HTERT RPE-1 (cell line): Measurements from ENCODE around the gene IFNL1.
"Not testable (repeated sequence)": the region's sequence is repeated elsewhere in the genome, so short reads cannot be mapped to it uniquely, and the experiment has no call there.

Experiments
- in situ Hi-C: fragments of 300-500 bp; cut with MboI; formaldehyde crosslinking; loops from 4 replicates; pipeline ENCODE4 v1.14.3; 2020; ENCODE audit warnings: low sequenced_read_pairs

Gene IFNL1

DNA sequence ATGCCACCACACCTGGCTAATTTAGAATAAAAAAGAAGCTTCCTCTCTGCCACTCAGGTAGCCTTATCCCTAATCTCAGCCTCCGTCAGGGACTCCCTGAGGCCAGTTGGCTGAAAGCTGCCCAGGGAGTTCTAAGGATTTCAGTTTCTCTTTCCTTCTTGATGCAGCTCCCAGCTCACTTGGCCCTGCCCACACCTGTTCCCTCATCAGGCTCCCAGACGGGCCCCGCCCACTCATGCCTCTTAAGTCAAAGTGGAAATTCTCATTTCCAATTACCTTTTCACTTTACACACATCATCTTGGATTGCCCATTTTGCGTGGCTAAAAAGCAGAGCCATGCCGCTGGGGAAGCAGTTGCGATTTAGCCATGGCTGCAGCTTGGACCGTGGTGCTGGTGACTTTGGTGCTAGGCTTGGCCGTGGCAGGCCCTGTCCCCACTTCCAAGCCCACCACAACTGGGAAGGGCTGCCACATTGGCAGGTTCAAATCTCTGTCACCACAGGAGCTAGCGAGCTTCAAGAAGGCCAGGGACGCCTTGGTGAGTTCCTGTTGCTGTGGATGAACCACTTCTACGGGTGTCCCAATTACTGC, at the start of gene IFNL1:
Gene IFNL1 (plus strand): TSS at position 353 of the 591 bp plus-strand sequence. CDS start 15 bp downstream, at position 368.
- in situ Hi-C loops = no loop called here

DNA sequence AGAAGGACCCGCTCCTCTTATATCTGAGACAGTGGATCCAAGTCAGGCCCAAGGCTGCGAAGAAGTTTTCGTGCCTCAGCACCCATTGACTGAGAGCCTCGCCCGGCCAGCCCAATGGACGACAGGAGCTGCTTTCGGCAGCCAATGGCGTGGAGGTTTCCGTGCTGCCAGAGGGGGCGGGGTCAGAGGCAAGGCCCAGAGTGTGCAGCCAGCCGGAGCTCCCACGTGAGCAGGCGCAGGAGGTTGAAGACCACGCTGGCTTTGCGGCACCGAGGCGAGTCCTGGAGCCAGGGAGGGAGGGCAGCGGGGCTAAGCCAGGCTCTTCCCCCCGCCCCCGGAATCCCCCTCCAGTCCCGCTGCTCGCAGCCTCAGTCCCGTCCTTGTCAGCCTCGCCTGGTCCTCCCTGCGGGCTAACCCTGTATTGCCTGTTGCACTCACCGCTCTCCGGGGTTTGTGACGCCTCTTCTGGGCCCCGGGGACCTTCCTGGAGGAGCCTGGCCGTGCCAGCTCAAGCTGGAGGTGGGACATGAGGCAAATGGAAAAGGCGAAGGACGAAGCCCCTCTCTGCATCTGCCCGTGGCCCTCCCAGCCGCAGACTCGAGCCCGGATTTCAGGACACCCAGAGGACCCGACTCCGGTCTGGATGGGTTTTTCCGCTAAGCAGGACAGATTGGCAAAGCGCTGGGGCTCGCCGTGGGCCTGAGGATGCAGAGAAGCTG, 49.1 kb upstream of the IFNL1 start:
- in situ Hi-C loops = no loop called here

GRCh38 chr19:39247701-39248664, 48.2 kb upstream of the IFNL1 start:
- in situ Hi-C loops = no loop called here

DNA sequence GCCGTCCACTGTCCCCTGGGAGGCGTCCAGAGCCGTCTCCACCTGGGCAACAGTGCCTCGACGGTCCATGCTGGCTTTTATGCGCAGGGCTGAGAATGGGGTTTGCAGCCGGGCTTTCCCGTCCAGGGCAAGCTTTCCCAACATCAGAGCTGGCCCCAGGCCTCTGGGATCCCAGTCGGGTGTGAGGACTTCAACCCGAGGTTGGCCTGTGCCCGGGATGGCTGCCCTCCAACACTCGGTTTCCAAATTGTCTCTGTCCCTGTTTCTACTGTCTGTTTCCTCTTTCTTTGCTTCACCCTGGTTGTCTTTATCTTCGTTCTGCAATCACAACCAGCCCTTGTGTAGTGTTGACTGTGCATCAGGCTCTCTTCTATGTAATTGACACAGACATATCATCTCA, 47.4 kb upstream of the IFNL1 start, which contains the start of gene IFNL4:
Gene IFNL4 (minus strand): TSS at position 51 of the 400 bp plus-strand sequence.
- in situ Hi-C loops = no loop called here

DNA sequence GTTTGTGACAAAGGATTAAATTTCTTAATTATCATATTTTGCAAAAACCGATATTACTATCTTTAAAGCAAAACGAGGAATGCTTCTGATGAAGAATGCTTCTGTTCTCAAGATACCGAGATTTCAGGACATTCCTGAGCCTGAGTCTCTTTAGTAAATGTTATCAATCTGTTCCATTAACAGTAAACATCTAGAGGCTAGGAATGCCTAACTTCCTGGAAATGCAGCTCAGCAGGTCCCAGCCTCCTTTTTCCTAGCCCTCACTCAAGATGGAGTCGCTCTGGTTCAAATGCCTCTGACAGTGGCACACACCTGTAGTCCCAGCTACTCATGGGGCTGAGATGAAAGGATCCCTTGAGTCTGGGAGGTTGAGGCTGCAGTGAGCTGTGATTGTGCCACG, 45.1 kb upstream of the IFNL1 start:
- in situ Hi-C loops = no loop called here

GRCh38 chr19:39251846-39252245, 44.4 kb upstream of the IFNL1 start:
- in situ Hi-C loops = no loop called here

DNA sequence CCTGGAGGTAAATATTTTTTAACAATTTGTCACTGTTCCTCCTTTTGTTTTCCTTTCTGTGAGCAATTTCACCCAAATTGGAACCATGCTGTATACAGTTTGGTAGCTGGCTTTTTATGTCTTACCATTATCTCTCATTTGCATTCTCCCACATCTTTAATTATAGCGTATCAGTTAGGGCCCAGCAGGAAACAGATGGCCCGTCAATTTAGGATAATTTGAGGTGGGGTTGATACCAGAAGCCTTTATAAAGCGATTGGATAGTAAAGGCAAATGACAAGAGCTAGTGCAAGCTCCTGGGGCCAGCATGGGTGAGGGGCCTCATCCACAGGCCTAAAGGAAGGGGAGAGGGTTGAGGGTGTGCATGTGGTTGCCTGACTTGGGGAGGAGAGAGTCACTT, 43.7 kb upstream of the IFNL1 start:
- in situ Hi-C loops = no loop called here

DNA sequence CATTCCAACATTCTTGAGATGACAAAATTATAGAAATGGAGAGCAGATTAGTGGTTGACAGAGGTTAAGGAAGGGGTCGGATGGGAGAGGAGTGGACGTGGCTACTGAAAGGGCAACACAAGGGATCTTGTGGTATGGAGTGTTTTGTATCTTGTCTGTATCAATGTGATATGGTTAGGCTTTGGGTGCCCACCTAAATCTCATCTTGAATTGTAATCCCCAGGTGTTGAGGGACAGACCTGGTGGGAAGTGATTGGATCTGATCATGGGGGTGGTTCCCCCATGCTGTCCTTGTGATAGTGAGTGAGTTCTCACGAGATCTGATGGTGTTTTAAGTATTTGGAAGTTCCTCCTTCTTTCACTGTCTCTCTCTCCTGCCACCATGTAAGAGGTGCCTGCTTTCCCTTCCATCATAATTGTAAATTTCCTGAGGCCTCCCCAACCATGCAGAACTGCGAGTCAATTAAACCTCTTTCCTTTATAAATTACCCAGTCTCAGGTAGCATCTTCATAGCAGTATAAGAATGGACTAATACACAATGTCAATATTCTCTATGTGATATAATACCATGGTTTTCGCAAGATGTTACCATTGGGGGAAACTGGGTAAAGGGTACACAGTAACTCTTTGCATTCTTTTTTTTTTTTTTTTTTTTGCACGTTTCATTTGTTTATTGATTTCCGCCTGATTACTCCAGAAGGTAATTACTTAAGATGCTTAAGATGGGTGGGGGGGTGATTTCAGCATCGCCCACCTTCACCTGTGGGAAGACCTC, 42.6 kb upstream of the IFNL1 start:
- in situ Hi-C loops = no loop called here

DNA sequence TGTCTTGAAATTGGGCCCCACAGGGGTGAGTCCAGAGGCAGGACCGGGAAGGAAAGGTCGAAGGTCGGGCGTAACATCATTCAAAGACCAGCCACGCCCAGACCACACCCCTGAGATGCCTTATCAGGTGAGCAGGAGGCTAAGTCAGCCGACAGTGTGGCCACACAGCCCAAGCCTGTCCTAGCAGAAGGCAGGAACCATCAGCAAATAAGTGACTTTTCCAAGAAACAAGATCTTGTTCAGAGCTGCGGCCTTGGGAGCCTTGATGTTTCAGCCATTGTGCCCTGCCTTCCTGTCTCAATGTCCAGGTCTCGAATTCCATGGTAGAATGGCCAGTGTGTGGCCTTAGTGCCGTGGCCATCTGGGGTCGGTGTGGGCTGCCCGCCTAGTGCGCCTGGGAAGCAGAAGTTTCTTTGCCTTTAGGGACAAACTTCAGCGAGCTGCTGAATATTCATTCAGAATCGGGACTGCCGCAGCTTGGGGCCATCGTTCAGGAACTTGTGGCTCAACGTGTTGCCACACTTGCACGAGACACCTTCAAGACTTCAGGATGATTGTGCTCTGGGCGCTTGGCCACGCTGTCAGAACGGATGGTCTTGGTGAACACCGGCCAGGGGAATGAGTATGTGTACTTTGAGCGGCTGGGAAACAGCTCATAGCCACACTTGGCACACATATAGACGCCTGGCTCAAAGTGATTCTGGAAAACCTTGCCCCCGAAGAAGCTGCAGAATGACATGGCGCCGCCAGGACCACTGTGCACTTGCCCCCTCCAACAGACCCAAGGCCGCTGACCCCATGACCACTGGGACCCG, 41.5 kb upstream of the IFNL1 start:
- in situ Hi-C loops = no loop called here

DNA sequence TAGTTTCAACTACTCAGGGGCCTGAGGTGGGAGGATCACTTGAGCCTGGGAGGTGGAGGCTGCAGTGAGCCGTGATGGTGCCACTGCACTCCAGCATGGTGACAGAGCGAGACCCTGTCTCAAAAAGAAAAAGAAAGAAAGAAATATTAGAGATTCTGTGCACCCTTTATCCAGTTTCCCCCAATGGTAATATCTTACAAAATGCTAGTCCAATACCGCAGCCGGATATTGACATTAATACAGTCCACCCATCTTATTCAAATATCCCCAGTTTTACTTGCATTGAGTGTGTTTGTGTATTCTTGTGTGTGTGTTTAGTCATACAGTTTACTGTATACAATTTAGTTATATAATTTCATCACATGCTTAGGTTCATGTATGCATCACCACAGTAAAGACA, 39.0 kb upstream of the IFNL1 start:
- in situ Hi-C loops = no loop called here

GRCh38 chr19:39261704-39262103, 34.5 kb upstream of the IFNL1 start:
- in situ Hi-C loops = no loop called here

DNA sequence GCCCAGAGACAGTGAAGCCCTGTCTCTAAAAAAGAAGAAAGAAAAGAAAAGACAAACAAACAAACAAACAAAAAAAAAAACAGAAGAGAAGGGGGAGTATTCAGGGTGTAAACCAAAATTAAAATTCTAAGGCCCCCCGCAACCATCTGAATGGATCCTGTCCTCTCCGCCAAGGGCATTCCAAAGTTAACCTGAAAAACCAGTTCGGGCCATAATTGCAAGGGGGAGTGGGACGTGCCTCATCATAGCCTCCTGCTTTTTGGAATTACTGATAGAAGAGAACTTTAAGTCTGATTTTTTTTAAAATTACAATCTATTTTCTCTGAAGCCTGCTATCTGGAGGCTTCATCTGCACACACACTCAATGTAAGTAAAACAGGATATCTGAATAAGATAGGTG, 33.7 kb upstream of the IFNL1 start:
- in situ Hi-C loops = no loop called here

DNA sequence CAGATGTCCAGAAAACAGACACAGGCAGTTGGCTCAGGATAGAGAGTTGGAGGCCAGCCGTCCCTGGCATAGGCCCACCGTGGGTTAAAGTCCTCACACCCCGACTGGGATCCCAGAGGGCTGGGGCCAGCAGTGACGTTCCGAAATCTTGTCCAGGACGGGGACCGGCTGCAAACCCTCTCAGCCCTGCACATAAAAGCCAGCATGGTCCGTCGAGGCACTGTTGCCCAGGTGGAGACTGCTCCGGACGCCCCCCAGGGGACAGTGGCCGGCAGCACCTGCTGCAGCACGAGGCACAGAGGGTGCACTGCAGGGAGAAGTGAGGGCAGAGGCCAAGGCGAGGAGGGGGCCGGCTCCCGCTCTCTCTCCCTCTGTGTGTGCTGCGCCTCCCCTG, 32.3 kb upstream of the IFNL1 start:
- in situ Hi-C loops = no loop called here

DNA sequence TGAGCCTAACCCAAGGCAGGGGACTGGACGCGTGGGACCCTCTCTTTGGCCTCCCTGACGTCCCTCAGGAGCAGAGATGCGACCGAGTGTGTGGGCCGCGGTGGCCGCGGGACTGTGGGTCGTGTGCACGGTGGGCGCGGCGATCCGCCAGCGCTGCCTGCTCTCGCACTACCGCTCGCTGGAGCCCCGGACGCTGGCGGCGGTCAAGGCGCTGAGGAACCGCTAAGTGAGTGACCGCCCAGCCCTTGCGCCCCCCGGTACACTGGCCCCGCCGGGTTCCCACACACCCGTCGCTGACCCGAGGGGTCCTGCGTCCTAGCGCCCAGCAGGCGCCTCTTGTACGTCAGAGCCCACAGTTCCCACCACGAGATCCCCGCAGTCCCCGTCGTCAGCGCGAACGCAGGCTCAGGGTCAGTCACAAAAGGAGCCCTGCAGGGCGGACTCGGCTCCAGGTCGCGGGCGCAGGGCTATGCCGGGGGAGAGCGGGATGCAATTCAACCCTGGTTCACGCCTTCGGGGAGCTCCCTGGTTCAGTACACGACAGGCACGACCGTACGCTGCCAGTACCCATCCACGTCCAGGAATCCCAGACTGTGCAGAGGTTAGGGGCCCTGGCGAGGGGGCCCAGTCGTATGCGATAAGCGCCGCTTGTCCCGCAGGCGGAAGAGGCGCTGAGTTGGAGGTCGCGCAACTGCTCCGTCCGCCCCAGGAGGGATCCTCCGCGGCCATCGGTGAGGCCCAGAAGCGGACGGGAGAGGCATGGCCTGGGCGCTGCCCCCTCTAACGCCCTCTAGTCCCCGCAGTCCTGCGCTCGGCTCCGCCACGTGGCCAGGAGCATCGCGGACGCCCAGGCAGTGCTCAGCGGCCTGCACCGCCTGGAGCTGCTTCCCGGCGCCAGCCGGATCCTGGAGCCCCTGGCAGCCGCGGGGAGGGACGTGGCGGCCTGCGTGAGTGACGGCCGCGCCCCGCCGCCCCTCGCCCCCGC, 31.6 kb upstream of the IFNL1 start:
- in situ Hi-C loops = no loop called here

GRCh38 chr19:39265321-39265916, 30.8 kb upstream of the IFNL1 start:
- in situ Hi-C loops = no loop called here

DNA sequence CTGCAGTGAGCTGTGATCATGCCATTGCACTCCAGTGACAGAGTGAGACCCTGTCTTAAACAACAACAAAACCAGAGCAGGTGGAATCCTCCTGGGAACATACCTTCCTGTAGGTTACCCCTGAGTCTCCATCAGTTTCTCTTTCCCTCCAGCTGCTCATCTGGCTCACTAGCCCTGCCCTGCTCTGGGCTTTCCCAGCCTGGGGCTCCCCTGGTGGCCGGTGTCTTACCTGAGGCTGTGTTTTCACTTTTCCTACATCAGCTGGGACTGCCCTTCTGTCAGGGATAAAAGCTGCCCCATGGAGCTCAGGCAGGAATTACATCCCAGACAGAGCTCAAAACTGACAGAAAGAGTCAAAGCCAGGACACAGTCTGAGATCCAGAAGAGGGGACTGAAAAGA, 28.1 kb upstream of the IFNL1 start, which contains the start of gene IFNL2:
Gene IFNL2 (plus strand): TSS at position 312 of the 400 bp plus-strand sequence. CDS start 173 bp downstream, outside the sequence.
- in situ Hi-C loops = not testable (repeated sequence)

DNA sequence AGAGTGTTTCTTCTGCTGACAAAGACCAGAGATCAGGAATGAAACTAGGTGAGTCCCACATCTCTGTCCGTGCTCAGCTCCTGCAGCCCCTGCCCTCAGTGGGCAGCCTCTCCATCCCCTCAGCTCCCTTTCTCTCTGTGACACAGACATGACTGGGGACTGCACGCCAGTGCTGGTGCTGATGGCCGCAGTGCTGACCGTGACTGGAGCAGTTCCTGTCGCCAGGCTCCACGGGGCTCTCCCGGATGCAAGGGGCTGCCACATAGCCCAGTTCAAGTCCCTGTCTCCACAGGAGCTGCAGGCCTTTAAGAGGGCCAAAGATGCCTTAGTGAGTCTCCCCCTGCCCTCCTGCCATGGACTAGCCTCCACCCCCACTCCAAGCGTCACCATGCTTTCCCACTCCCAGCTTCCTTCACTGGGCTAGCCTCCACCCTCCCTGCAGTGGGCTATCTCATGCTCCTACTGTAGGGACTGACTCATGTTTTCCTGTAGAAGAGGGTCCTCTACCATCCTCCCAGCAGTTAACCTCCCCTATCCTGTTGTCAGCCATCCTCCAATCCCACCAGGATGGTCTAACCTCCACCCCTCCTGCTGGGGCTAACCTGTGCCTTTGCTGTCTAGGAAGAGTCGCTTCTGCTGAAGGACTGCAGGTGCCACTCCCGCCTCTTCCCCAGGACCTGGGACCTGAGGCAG, 27.5 kb upstream of the IFNL1 start:
- in situ Hi-C loops = not testable (repeated sequence)

- in situ Hi-C loops = not testable (repeated sequence)
Observed at GRCh38 chr19:39269369-39269768, 26.8 kb upstream of the IFNL1 start.
